Measurements from ENCODE around the gene HIP1R.

Gene HIP1R

GRCh38 chr12:122830517-122831214, 4.6 kb upstream of the HIP1R start:
- no peak for FAIRE-seq

- no peak for FAIRE-seq
These were observed 945 bp upstream of the HIP1R start for GRCh38 chr12:122834104-122834920.

- FAIRE-seq = no peak
These were observed 431 bp downstream of the HIP1R start for GRCh38 chr12:122835750-122836026.

- FAIRE-seq = no peak
These were observed 1.0 kb downstream of the HIP1R start for GRCh38 chr12:122836027-122836921.

- no peak for FAIRE-seq
These were observed 2.3 kb downstream of the HIP1R start for GRCh38 chr12:122837306-122838265.

GRCh38 chr12:122838841-122839240, 3.6 kb downstream of the HIP1R start:
- FAIRE-seq = no peak

- FAIRE-seq = no peak
These were observed 4.8 kb downstream of the HIP1R start for GRCh38 chr12:122839907-122840554.

GRCh38 chr12:122840580-122841513, 5.6 kb downstream of the HIP1R start:
- no peak for FAIRE-seq

- no peak for FAIRE-seq
These were observed 6.5 kb downstream of the HIP1R start for GRCh38 chr12:122841544-122842321.

GRCh38 chr12:122842505-122843405, 7.5 kb downstream of the HIP1R start:
- FAIRE-seq = no peak

- FAIRE-seq = no peak
These were observed 8.2 kb downstream of the HIP1R start for GRCh38 chr12:122843455-122843854.

- no peak for FAIRE-seq
These were observed 9.2 kb downstream of the HIP1R start for GRCh38 chr12:122844366-122844971.

GRCh38 chr12:122845041-122845864, 10.0 kb downstream of the HIP1R start:
- FAIRE-seq = no peak

GRCh38 chr12:122845865-122846621, 10.8 kb downstream of the HIP1R start:
- FAIRE-seq = no peak

- no peak for FAIRE-seq
These were observed 11.6 kb downstream of the HIP1R start for GRCh38 chr12:122846622-122847515.

GRCh38 chr12:122847516-122847836, 12.2 kb downstream of the HIP1R start:
- no peak for FAIRE-seq
